Measurements from ENCODE around the gene NAPSA.
"Not testable (repeated sequence)": the region's sequence is repeated elsewhere in the genome, so short reads cannot be mapped to it uniquely, and the experiment has no call there.

The NAPSA gene

GRCh38 chr19:50352242-50352641 is 13.2 kb downstream of the NAPSA start:
- POLR2A ChIA-PET = interaction anchor here (0.6 kb wide), 1 partner anchor 533 kb away, joined by 3 read pairs; no protein-coding TSS in a partner anchor
- no peak for DNase-seq (ENCODE audit: extremely low spot score)
- no peak for TF ChIP-seq CTCF (IDR thresholded peaks at IDR 0.05; ENCODE audit: control extremely low read depth, extremely low read depth, low read depth, missing control alignments)
- CTCF ChIA-PET = interaction anchor here (1.2 to 4.3 kb wide), 5 partner anchors 13 to 204 kb away, joined by 4 to 19 read pairs (median 6); partner anchors contain the start of genes NAPSA and NR1H2

GRCh38 chr19:50349277-50350057 is 16.0 kb downstream of the NAPSA start:
- DNase-seq (ENCODE audit: extremely low spot score) = no peak
- no peak for TF ChIP-seq CTCF (IDR thresholded peaks at IDR 0.05; ENCODE audit: control extremely low read depth, extremely low read depth, low read depth, missing control alignments)
- POLR2A ChIA-PET = no interaction called here
- CTCF ChIA-PET = interaction anchor here (1.2 to 4.3 kb wide), 4 partner anchors 16 to 111 kb away, joined by 4 to 19 read pairs (median 5); partner anchors contain the start of gene KCNC3

GRCh38 chr19:50347089-50347581 is 18.3 kb downstream of the NAPSA start:
- POLR2A ChIA-PET; DNase-seq (ENCODE audit: extremely low spot score): not testable (repeated sequence)
- CTCF ChIA-PET = interaction anchor here (0.9 to 2.9 kb wide), 5 partner anchors 8 to 191 kb away, joined by 4 to 22 read pairs (median 6); partner anchors contain the start of gene KCNC3

- POLR2A ChIA-PET = interaction anchor here (0.9 kb wide), 1 partner anchor 16 kb away, joined by 4 read pairs; the partner anchor contains the start of gene KCNC3
Observed at GRCh38 chr19:50344661-50345318, 20.6 kb downstream of the NAPSA start.

GRCh38 chr19:50341091-50341564 is 24.3 kb downstream of the NAPSA start:
- DNase-seq (ENCODE audit: extremely low spot score) = peak; percentile 58
- ChIA-PET POLR2A (interaction anchor here (0.7 to 2.8 kb wide), 4 partner anchors 8 to 25 kb away, joined by 3 to 17 read pairs (median 4); partner anchors contain the start of gene KCNC3), CTCF (interaction anchor here (0.8 to 3.8 kb wide), 7 partner anchors 8 to 119 kb away, joined by 3 to 25 read pairs (median 4); partner anchors contain the start of gene KCNC3)
- no peak for TF ChIP-seq CTCF (IDR thresholded peaks at IDR 0.05; ENCODE audit: control extremely low read depth, extremely low read depth, low read depth, missing control alignments)

More at GRCh38 chr19:50344661-50345318, 20.6 kb downstream of the NAPSA start:
- CTCF ChIA-PET = interaction anchor here (1.0 to 1.2 kb wide), 3 partner anchors 11 to 15 kb away, joined by 3 to 6 read pairs (median 6); partner anchors contain the start of gene KCNC3
- peak; percentile 67 for DNase-seq (ENCODE audit: extremely low spot score)
- no peak for TF ChIP-seq CTCF (IDR thresholded peaks at IDR 0.05; ENCODE audit: control extremely low read depth, extremely low read depth, low read depth, missing control alignments)

- no peak for DNase-seq (ENCODE audit: extremely low spot score)
Observed at GRCh38 chr19:50340331-50340730, 25.1 kb downstream of the NAPSA start.

GRCh38 chr19:50337031-50337430 is 28.4 kb downstream of the NAPSA start:
- POLR2A ChIA-PET; DNase-seq (ENCODE audit: extremely low spot score): not testable (repeated sequence)
- CTCF ChIA-PET = interaction anchor here (4.8 kb wide), 1 partner anchor 20 kb away, joined by 16 read pairs; no protein-coding TSS in a partner anchor

More at GRCh38 chr19:50340331-50340730, 25.1 kb downstream of the NAPSA start:
- ChIA-PET POLR2A (interaction anchor here (1.1 to 1.7 kb wide), 2 partner anchors 11 to 24 kb away, joined by 3 to 6 read pairs; partner anchors contain the start of gene KCNC3), CTCF (interaction anchor here (1.4 to 3.8 kb wide), 6 partner anchors 7 to 120 kb away, joined by 3 to 25 read pairs (median 6); partner anchors contain the start of gene KCNC3)
- TF ChIP-seq CTCF (IDR thresholded peaks at IDR 0.05; ENCODE audit: control extremely low read depth, extremely low read depth, low read depth, missing control alignments) = no peak
